Occipital lobe (tissue), 2 donors: ENCODE measurements around the gene SMG6. TPM values are rescaled to one million over a fixed set of nuclear protein-coding genes. Genes with fewer than 3 reads are reported as not detected.

Experiments
- DNase-seq: peaks from one replicate; lab custom pipeline; 2025; lab: John Stamatoyannopoulos, UW
- total RNA-seq: library from RNA; depleted of rRNA; stranded (reverse); fragments of >200 nt; gene quantifications from one replicate; pipeline ENCODE4 v1.2.3, GENCODE V29; 2014

The SMG6 gene
- total RNA-seq, 1 donor from 2014 or later, result 19.8 TPM

DNA sequence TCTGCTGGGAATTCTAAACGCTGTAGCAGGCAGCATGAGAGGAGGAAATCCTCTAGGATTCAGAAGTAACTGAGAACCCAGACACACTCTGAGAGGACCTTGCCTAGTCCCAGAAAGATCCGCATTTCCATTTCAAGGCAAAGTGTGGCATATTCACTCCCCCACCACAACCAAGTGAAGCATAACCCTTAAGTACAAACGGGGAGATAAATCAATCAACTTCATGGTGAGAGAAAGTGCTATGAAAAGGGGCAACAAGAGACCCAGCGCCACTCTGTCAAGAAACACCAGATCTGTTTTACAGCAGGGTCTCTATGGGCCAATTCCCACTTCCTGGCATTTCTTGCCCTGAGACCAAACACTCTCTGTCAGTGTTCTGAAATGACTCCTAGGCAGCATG is 68.3 kb downstream of the SMG6 start:
- no peak for DNase-seq

DNA sequence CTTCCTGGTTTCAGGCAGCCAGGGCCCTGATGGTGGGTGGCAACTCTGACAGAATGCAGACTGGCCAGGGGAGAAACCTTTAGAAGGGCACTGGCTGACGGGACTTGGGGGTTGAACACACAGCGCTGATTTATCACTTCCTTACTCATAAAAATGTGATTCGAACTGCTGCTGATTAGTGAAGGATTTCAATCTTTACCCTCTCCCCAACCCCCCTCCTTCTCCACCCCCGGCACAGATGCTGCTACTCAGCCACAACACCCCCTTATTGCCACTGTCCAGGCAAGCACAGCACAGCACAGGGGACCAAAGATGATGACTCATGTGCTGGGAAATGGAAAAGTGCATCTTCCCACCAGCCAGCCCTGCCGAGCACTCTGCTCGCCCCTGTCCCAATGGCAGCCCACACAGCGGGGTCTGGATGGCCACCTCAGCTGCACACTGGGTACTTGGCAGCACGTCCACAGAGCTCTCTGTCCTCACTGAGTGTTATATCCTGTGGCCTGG is 70.1 kb downstream of the SMG6 start:
- DNase-seq, result no peak

GRCh38 chr17:2232244-2232638 is 71.3 kb downstream of the SMG6 start:
- no peak for DNase-seq

GRCh38 chr17:2230877-2231276 is 72.7 kb downstream of the SMG6 start:
- no peak for DNase-seq

DNA sequence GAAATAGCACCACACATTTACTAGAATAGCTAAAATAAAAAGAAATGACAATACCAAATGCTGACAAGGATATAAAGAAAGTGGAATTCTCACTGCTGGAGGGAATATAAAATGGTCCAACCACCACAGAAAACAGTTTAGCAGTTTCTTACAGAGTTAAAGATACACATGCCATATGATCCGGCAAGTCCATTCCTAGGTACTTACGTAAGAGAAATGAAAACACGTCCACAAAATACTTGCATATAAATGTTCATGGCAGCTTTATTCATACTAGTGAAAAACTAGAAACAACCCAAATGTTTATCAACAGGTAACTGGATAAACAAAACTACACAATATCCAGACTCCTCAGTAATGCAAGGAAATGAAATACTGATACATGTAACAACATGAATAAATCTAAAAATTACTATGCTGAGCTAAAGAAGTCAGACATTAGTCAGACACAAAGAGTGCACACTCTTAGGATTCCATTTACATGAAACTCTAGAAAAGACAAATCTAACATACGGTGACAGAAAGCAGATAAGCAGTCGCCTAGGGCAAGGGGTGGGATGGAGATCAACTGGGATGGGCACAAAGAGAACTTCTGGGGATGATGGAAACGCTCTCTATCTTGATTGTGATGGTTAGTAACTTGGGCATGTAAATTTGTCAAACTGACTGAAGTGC is 76.4 kb downstream of the SMG6 start:
- no peak for DNase-seq

DNA sequence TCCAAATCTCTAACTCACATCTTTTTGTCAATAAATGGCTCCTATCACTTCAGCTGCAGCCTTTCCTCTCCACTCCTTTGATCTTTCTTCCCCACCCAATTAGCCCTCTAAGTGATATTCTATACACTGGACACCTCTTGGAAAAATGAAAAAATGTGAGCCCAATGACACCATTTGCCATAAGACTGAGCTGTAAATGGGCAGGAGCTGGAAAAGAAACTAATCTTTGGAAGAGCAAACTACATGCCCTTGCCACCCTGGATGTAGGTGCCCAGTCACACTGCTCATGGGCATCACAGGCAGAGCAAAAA is 80.0 kb downstream of the SMG6 start:
- no peak for DNase-seq

DNA sequence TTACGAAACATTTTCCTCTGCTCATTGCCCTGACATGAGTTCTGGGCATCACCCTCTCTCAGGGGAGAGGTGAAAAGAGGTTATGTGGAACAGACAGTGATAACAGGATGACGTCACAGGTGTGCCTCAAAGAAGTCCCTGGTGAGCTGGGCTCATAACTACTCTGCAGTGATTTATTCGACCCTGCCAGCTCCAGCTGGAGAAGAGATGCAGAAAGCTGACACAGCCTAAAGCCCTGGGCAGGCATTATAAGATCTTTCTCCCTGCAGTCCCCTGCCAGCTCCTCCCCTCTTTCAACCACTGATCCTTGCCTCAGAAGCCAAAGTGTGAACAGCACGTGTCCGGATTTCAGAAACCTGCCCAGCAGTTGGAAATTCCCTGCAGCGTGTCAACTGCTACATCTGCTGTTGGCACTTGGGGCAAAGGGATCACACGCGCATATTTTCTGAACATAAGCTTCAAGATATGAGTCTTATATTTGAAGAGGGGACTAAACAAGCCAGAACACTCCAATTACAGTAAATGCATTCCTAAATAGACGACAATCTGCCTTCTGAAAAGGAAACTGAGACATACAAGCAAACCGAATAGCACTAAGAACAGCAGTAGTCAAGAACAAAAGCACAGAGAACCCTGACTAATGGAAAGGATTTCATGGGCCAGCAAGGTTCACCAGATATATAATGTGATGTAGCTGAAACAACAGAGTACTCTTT is 80.5 kb downstream of the SMG6 start:
- DNase-seq, result no peak

- no peak for DNase-seq
Observed at GRCh38 chr17:2222301-2222700, 81.3 kb downstream of the SMG6 start.

GRCh38 chr17:2218426-2218825 is 85.2 kb downstream of the SMG6 start:
- no peak for DNase-seq

DNA sequence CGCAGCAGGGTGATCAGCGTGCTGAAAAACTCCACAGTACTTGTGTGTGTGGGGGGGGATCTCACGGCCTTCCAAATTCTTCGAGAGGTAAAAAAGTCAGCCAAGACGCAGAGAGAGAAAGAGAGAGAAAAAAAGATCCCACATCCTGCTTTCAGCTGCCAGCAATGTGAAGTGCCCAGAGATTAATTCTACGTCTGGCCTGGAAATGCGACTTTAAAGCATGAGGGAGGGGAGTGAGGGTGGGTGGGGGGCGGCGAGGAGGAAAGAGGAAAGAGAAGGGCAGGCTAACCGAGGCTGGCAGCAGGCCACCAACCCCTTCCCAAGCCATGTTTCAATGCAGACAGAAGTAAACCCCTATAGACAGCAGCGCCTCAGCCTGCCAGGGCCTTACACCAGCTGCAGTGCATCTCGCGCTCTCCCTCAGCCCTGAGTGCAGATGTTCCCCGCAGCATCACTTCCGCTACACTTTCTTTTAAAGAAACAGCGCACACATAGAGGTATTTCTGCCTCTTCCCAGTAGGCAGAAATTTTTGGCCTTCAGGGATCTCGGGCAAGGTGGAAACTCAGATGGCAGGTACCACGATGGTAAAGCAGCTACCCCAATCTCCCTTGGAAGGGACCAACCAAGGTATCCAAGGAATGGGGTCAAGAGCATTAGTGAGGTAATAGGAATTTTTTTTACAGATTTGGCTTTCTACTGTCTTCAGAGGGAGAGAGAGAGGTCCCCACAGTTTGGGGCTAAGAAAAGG is 87.8 kb downstream of the SMG6 start:
- no peak for DNase-seq

GRCh38 chr17:2214929-2215615 is 88.5 kb downstream of the SMG6 start:
- DNase-seq, result no peak

- peak; percentile 52 for DNase-seq
Observed at GRCh38 chr17:2214047-2214928, 89.3 kb downstream of the SMG6 start.

- DNase-seq, result peak; percentile 26
Observed at GRCh38 chr17:2213291-2213960, 90.2 kb downstream of the SMG6 start.

DNA sequence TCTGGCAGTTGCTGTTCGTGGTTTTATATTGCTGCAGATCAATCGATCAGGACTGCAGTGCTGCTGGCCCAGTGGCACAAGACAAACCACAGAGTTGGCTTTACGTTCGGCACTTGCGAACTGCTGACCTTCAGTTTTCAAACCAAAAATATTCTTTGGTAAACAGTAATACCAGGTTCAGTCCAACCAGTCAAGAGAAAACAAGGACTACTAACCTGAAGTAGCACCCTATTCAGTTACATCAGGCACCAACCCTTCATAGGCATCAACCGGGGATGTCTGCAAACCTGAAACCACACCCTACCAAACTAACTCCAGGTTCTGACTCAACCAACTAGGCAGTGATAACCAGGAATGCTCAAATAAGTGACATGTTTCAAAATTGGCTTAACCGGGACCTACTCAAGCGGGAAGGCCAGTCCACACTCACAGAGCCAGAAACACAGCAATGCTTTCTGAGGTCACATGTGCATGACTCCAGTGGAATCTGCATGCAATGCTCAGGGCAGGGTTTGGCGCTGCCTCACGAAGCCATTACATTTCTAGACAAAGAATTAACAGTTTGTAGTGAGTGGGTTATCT is 91.1 kb downstream of the SMG6 start:
- no peak for DNase-seq

GRCh38 chr17:2211661-2212399 is 91.8 kb downstream of the SMG6 start:
- DNase-seq, result no peak

GRCh38 chr17:2210726-2211125 is 92.9 kb downstream of the SMG6 start:
- no peak for DNase-seq

GRCh38 chr17:2207815-2208515 is 95.6 kb downstream of the SMG6 start:
- DNase-seq, result no peak

GRCh38 chr17:2204393-2204792 is 99.2 kb downstream of the SMG6 start:
- DNase-seq, result no peak

DNA sequence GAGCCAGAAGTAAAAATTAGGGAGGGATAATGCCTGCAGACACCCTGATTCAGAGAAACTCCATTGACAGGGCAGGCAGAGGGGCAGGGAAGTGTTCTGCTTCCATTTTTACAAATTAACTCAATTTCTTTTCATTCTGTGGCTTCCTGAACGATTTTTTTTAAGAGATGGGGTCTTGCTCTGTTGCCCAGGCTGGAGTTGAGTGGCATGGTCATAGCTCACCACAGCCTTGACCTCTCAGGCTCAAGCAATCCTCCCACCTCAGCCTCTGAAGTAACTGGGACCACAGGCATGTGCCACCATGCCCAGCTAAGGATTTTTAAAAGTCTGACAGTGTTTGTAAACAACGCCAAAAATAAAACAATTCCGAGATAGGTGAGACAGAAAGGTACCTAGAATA is 99.8 kb downstream of the SMG6 start:
- DNase-seq, result no peak
